Endodermal cell (in vitro differentiated cells): Measurements from ENCODE around the gene CPT2. TPM values are rescaled to one million over a fixed set of nuclear protein-coding genes. Genes with fewer than 3 reads are reported as not detected.

ENCODE experiments used
- DNase-seq: peaks from one replicate; pipeline ENCODE4 v3.0.0-alpha.2; 2017
- H3K27ac ChIP-seq: 2 replicates; pipeline ENCODE4 v1.5.1; 2013; ENCODE audit warnings: mild to moderate bottlenecking, low read depth, low read length, moderate library complexity
- H3K27me3 ChIP-seq: 2 replicates; pipeline ENCODE4 v1.6.1; 2013; ENCODE audit warnings: mild to moderate bottlenecking, low read length, moderate library complexity; ENCODE audit not compliant: insufficient read depth, control insufficient read depth, poor library complexity, severe bottlenecking
- H3K36me3 ChIP-seq: 2 replicates; pipeline ENCODE4 v1.7.0; 2013; ENCODE audit warnings: mild to moderate bottlenecking, low read length, moderate library complexity; ENCODE audit not compliant: control insufficient read depth, insufficient read depth
- H3K4me1 ChIP-seq: one replicate; pipeline ENCODE4 v1.7.0; 2013; ENCODE audit warnings: low read length; ENCODE audit not compliant: control insufficient read depth, insufficient read depth
- H3K4me3 ChIP-seq: 2 replicates; pipeline ENCODE4 v1.5.1; 2013; ENCODE audit warnings: mild to moderate bottlenecking, low read length, moderate library complexity
- H3K9ac ChIP-seq: 2 replicates; pipeline ENCODE4 v1.6.1; 2013; ENCODE audit warnings: mild to moderate bottlenecking, low read length, moderate library complexity; ENCODE audit not compliant: poor library complexity, severe bottlenecking; ENCODE audit errors: extremely low read depth
- H3K9me3 ChIP-seq: 2 replicates; pipeline ENCODE4 v1.6.1; 2013; ENCODE audit warnings: mild to moderate bottlenecking, low read length, moderate library complexity; ENCODE audit not compliant: control insufficient read depth
- H3K27ac Mint-ChIP-seq: 2 replicates; pipeline ENCODE4 v1.8.0; 2020; ENCODE audit warnings: mixed read lengths
- H3K27me3 Mint-ChIP-seq: 2 replicates; pipeline ENCODE4 v1.8.0; 2021; ENCODE audit warnings: mild to moderate bottlenecking, mixed read lengths; ENCODE audit not compliant: insufficient read depth
- H3K36me3 Mint-ChIP-seq: 2 replicates; pipeline ENCODE4 v1.8.0; 2020; ENCODE audit warnings: low read depth, mixed read lengths
- H3K4me1 Mint-ChIP-seq: 2 replicates; pipeline ENCODE4 v1.8.0; 2020; ENCODE audit warnings: mixed read lengths
- H3K4me3 Mint-ChIP-seq: 2 replicates; pipeline ENCODE4 v1.8.0; 2020; ENCODE audit warnings: mild to moderate bottlenecking, moderate library complexity, mixed read lengths
- H3K9me3 Mint-ChIP-seq: 2 replicates; pipeline ENCODE4 v1.8.0; 2020; ENCODE audit warnings: mild to moderate bottlenecking, mixed read lengths
- WGBS, 2 experiments: methylation state at CpG; one replicate each; pipeline versions ENCODE4 v1.1.5 to v1.1.7; 2013; ENCODE audit warnings: missing lambda C conversion rate in 2 of 2, mixed read lengths in 1 of 2; ENCODE audit not compliant: insufficient coverage in 1 of 2, insufficient read length in 1 of 2; 5-methylcytosine and 5-hydroxymethylcytosine counted together
- total RNA-seq, 2 donors: library from RNA; stranded (reverse); fragmentation: NEBNext Ultra II Directional in 1 of 2; extraction: Animal tissue kit (Norgen Biotek cat#: 25700) in 1 of 2; gene quantifications; 2 replicates in 1 of 2; 3 replicates in 1 of 2; pipeline ENCODE4 v1.2.1, GENCODE V29; 2021
- TF ChIP-seq, protein P1 (sequence below): fragments of 200-600 bp; sonication (generic); conservative IDR thresholded peaks from 2 replicates; pipeline ENCODE4 v1.5.0; 2021; ENCODE audit warnings: antibody characterized with exemption, mild to moderate bottlenecking

CPT2 gene
- total RNA-seq, 2 donors from 2014 or later = 28.7 to 31.3 TPM

DNA sequence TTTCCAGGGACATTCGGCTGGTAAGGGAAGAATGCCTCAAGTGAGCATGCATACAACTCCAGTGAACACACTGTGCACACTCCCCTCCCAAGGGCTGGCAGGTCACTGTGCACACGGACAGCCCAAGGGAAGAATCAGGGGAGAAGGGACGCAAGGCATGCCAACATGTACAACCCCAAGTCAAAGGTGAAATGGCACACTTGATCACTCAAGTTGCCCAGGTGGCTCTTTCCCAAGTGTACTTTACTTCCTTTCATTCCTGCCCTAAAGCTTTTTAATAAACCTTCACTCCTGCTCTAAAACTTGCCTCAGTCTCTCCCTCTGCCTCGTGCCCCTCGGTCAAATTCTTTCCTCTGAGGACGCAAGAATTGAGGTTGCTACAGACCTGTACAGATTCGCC is 40.7 kb upstream of the CPT2 start:
- Mint-ChIP-seq H3K9me3 (no peaks in the 10 kb centered on the region), H3K27me3 (peaks cover 4% of the 10 kb centered on the region), H3K4me1 (peaks cover 4% of the 10 kb centered on the region), H3K36me3 (no peaks in the 10 kb centered on the region), H3K4me3 (no peak overlapping the region), H3K27ac (no peak overlapping the region)
- no peak for DNase-seq
- TF ChIP-seq, protein P1, sequence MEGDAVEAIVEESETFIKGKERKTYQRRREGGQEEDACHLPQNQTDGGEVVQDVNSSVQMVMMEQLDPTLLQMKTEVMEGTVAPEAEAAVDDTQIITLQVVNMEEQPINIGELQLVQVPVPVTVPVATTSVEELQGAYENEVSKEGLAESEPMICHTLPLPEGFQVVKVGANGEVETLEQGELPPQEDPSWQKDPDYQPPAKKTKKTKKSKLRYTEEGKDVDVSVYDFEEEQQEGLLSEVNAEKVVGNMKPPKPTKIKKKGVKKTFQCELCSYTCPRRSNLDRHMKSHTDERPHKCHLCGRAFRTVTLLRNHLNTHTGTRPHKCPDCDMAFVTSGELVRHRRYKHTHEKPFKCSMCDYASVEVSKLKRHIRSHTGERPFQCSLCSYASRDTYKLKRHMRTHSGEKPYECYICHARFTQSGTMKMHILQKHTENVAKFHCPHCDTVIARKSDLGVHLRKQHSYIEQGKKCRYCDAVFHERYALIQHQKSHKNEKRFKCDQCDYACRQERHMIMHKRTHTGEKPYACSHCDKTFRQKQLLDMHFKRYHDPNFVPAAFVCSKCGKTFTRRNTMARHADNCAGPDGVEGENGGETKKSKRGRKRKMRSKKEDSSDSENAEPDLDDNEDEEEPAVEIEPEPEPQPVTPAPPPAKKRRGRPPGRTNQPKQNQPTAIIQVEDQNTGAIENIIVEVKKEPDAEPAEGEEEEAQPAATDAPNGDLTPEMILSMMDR = no peak
- no peaks in the 10 kb centered on the region for H3K27me3 ChIP-seq
- H3K4me3 ChIP-seq = no peak overlapping the region
- H3K9ac ChIP-seq = no peak overlapping the region
- WGBS, 2 experiments = 90 to 92% methylated on average over 6 to 7 of the region's 7 CpGs
- H3K27ac ChIP-seq = no peak overlapping the region
- no peaks in the 10 kb centered on the region for H3K4me1 ChIP-seq
- H3K36me3 ChIP-seq = no peaks in the 10 kb centered on the region
- H3K9me3 ChIP-seq = no peaks in the 10 kb centered on the region

DNA sequence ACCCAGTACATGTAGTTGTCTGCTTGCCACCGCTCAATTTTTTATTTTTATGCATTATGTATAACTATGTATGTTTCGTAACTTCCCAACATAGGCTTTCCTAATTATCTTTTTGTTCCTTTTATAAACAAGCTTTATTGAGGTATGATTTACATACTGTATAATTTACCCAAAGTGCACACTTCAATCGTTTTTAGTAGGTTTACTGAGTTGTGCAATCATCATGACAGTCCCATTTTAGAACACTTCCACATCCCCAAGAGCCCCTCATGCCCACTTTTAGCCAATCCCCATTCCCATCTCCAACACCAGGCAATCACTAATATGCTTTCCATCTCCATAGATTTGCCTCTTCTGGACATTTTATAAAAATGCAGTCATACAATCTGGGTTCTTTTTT is 39.8 kb upstream of the CPT2 start:
- WGBS, 2 experiments = 87% methylated on average over 2 of the region's 3 CpGs; no CpG with 5 or more reads in 1 of the 2 experiments
- H3K27ac Mint-ChIP-seq = no peak overlapping the region
- Histone ChIP-seq H3K9ac (no peak overlapping the region), H3K4me1 (no peaks in the 10 kb centered on the region), H3K36me3 (no peaks in the 10 kb centered on the region), H3K27ac (no peak overlapping the region), H3K9me3 (no peaks in the 10 kb centered on the region), H3K27me3 (no peaks in the 10 kb centered on the region), H3K4me3 (no peak overlapping the region)
- no peaks in the 10 kb centered on the region for H3K36me3 Mint-ChIP-seq
- TF ChIP-seq, protein P1 = no peak
- peaks cover 4% of the 10 kb centered on the region for H3K27me3 Mint-ChIP-seq
- DNase-seq = no peak
- peaks cover 4% of the 10 kb centered on the region for H3K4me1 Mint-ChIP-seq
- no peak overlapping the region for H3K4me3 Mint-ChIP-seq
- H3K9me3 Mint-ChIP-seq = no peaks in the 10 kb centered on the region

DNA sequence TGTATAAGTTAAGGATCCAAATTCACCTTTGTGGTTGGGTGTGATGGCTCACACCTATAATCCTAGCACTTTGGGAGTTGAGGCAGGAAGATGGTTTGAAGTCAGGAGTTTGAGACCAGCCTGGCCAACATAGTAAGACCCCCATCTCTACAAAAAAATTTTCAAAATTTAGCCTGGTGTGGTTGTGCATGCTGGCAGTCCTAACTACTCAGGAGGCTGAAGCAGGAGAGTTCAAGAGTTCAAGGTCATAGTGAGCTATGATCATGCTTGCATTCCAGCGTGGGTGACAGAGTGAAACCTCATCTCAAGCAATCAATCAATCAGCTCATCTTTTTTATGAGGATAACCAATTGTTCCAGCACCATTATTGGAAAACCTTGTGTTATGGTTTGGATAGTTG is 37.7 kb upstream of the CPT2 start:
- WGBS, 2 experiments = 90 to 100% methylated on average over 1 of the region's 1 CpG

More for the DNA sequence above, 37.7 kb upstream of the CPT2 start:
- Histone ChIP-seq H3K36me3 (no peaks in the 10 kb centered on the region), H3K9ac (no peak overlapping the region), H3K27me3 (peaks cover 8% of the 10 kb centered on the region), H3K9me3 (no peaks in the 10 kb centered on the region), H3K4me1 (no peaks in the 10 kb centered on the region), H3K27ac (no peak overlapping the region), H3K4me3 (no peak overlapping the region)
- H3K27ac Mint-ChIP-seq = no peak overlapping the region
- DNase-seq = no peak
- peaks cover 6% of the 10 kb centered on the region for H3K27me3 Mint-ChIP-seq
- peaks cover 8% of the 10 kb centered on the region for H3K4me1 Mint-ChIP-seq
- TF ChIP-seq, protein P1 = no peak
- H3K9me3 Mint-ChIP-seq = no peaks in the 10 kb centered on the region
- H3K36me3 Mint-ChIP-seq = no peaks in the 10 kb centered on the region
- H3K4me3 Mint-ChIP-seq = no peak overlapping the region
